Fibroblast of villous mesenchyme (primary cell): ENCODE results near the gene SIPA1L3. TPM values are rescaled to one million over a fixed set of nuclear protein-coding genes. Genes with fewer than 3 reads are reported as not detected.

Experiments
- DNase-seq: peaks from one replicate; pipeline ENCODE4 v3.0.0-alpha.2; 2010; ENCODE audit warnings: low read depth
- H3K4me3 ChIP-seq: 2 replicates; pipeline ENCODE4 v1.5.1; 2011; ENCODE audit warnings: low read depth, mild to moderate bottlenecking, low read length
- total RNA-seq: library from RNA; depleted of rRNA; stranded (reverse); fragments of >200 nt; gene quantifications from 2 replicates; pipeline ENCODE4 v1.2.3, GENCODE V29; 2012
- TF ChIP-seq, protein P1 (sequence below): IDR thresholded peaks from 2 replicates; pipeline ENCODE4 v1.5.1; 2012; ENCODE audit warnings: low read depth, mild to moderate bottlenecking, low read length; ENCODE audit not compliant: insufficient read depth

The SIPA1L3 gene
- total RNA-seq, 1 donor: 19.0 TPM

DNA sequence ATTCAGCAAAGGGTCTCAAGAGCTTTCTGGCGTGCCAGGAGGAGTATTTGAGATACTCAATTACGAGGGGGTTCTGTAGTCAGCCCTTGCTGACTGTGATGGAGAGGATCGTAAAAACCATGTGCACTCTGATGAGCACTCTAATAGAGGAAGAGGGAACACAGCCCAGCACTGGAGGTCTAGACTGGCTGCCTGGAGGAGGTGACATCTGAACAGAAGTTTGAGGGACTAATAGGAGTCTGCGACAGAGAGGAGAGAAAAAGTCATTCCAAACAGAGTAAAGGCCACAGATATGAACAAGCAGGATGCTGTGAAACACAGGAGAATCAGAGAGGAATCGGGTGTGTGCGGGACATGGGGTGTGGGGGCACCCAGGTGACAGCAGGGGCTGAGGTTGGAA, 237.7 kb downstream of the SIPA1L3 start:
- TF ChIP-seq, protein P1, sequence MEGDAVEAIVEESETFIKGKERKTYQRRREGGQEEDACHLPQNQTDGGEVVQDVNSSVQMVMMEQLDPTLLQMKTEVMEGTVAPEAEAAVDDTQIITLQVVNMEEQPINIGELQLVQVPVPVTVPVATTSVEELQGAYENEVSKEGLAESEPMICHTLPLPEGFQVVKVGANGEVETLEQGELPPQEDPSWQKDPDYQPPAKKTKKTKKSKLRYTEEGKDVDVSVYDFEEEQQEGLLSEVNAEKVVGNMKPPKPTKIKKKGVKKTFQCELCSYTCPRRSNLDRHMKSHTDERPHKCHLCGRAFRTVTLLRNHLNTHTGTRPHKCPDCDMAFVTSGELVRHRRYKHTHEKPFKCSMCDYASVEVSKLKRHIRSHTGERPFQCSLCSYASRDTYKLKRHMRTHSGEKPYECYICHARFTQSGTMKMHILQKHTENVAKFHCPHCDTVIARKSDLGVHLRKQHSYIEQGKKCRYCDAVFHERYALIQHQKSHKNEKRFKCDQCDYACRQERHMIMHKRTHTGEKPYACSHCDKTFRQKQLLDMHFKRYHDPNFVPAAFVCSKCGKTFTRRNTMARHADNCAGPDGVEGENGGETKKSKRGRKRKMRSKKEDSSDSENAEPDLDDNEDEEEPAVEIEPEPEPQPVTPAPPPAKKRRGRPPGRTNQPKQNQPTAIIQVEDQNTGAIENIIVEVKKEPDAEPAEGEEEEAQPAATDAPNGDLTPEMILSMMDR: no peak
- H3K4me3 ChIP-seq: no peak overlapping the region
- DNase-seq: no peak

DNA sequence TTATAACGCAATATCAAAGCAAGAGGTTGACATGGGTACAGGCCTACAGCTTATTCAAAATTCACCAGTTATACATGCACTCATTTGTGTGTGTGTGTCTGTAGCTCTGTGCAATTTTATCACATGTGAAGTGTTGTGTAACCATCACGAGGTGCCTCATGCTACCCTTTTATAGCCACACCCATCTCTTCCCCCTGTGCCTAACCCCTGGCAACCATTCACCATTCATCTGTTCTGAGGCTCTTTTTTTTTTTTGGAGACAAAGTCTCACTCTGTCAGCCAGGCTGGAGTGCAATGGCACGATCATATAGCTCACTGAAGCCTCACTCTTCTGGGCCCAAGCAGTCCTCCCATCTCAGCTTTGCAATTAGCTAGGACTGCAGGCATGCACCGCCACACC, 238.6 kb downstream of the SIPA1L3 start:
- H3K4me3 ChIP-seq: no peak overlapping the region
- TF ChIP-seq, protein P1: no peak
- DNase-seq: peak; percentile 67

DNA sequence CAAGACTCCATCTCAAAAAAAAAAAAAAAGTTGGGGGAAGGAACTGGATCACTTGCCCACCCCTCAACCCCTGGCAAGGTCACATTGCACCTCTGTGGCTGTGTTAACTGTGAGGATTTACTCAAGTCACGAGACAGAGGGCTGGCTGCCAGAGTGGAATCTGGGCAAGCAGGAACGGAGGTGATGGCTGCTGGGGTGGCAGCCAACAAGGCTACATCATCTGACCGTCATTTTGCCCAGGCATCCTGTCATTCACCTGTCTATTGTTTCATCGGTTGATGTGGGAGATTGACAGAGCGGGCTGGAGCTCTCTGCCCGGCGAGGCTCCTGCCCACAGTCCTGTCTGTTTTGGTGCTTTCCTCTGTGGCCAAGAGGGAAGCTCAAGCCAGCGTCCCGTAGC, 241.3 kb downstream of the SIPA1L3 start:
- H3K4me3 ChIP-seq: no peak overlapping the region
- TF ChIP-seq, protein P1: no peak
- no peak for DNase-seq

DNA sequence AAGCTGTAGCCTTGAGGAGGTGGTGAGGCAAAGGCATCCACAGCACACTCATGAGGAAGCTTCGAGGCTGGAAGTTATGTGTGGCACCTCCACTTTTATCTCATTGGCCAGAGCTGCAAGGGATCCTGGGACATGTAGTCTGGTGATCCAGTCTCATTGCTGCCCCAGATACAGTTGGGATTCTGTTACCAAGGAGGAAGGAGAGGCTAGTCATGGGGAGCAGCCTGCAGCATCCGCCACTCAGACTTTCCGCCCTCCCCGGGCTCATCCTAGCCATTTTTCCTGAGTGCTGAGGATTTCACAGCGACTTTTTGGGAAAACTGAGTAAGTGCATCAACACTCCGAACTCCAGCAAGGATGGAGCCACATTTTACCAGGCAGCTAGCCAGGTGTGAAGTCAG, 242.7 kb downstream of the SIPA1L3 start:
- no peak overlapping the region for H3K4me3 ChIP-seq
- no peak for DNase-seq
- TF ChIP-seq, protein P1: no peak

DNA sequence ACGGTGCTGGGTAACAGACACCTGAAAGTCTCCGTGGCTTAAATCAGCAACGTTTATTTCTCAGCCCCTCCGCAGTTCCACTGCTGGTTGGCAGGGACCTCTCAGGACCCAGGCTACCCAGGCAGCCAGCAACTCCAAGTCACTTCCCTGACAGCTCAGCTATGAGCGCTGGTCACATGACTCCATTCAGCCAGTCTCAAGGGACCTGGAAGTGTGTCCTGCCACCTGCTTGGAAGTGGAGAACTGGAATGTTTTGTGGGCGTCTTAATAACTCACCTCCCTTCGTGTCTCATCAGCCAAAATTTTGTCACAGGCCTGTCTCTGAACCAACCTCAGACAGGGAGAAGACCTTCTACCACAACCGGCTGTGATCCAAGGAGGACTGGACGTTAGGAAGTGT, 244.2 kb downstream of the SIPA1L3 start:
- TF ChIP-seq, protein P1: no peak
- H3K4me3 ChIP-seq: no peak overlapping the region
- no peak for DNase-seq

DNA sequence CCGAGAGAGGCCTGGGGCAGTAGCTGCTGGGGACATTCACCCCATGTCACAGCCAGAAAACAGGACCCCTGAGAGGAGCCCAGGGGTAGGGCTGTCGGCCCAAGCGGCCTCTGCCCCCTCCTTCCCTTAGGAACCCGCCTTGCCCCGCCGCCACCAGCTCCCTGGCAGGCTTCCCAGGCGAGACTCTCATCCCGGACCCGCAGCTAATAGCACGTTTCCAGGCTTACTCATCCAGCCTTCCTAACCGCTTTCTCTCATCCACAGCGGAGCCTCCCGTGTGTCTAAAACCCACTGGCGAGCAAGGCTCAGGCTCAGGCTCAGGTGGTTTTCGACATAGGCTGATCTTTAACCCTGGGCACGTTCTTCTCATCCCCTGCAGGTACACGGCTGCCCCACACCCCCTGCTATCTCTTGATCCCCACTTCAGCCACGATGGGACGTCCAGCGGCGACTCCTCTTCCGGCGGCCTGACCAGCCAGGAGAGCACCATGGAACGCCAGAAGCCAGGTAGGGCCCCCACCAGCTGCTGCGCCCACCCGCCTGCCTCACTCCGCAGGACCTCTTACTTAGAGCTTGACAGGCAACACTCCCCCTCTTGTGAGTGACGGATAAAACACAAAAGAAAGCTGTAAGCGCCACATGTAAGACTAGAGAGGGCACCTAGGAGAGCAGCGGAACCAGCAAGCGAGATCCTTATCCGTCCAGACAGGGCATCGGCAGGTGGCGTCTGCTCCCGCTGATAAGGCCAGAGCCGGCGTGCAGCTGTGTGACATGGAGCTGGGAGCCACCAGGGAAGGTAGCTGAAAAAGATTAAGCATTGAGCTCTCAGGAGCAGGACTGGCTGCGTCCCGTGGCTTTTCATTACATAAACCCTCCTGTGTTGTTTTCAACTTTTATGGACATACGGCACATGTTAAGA, 245.7 kb downstream of the SIPA1L3 start:
- DNase-seq: no peak
- TF ChIP-seq, protein P1: no peak
- H3K4me3 ChIP-seq: no peak overlapping the region
